ENCODE measurements around the gene EMX1. TPM values are rescaled to one million over a fixed set of nuclear protein-coding genes. Genes with fewer than 3 reads are reported as not detected.
"Not testable (repeated sequence)": the region's sequence is repeated elsewhere in the genome, so short reads cannot be mapped to it uniquely, and the experiment has no call there.

EMX1 gene
- total RNA-seq, 1 experiment from 2014 or later: 0.72 TPM

GRCh38 chr2:72901426-72901825, 15.9 kb upstream of the EMX1 start:
- Histone ChIP-seq H3T11ph (ENCODE audit: low read length) (no peak overlapping the region), H2AK5ac (ENCODE audit: insufficient read length, low read length) (no peak overlapping the region), H3K79me2 (ENCODE audit: insufficient read depth, low read length) (no peaks in the 10 kb centered on the region), H4K91ac (ENCODE audit: insufficient read length, low read depth, low read length) (no peak overlapping the region), H2BK12ac (ENCODE audit: insufficient read length, low read depth, low read length) (no peak overlapping the region), H3K56ac (ENCODE audit: insufficient read length, low read depth, low read length) (no peak overlapping the region), H3K27ac (ENCODE audit: insufficient read length, low read depth, low read length) (no peak overlapping the region), H4K5ac (ENCODE audit: insufficient read length, low read depth, low read length) (no peak overlapping the region), H3K4me1 (ENCODE audit: insufficient read depth, low read length) (no peaks in the 10 kb centered on the region), H2BK120ac (ENCODE audit: low read depth, low read length, poor library complexity, severe bottlenecking) (no peak overlapping the region), H2BK15ac (ENCODE audit: low read depth, low read length) (no peak overlapping the region), H3K9me3 (ENCODE audit: control insufficient read depth, low read depth, low read length) (no peaks in the 10 kb centered on the region), H3K4me2 (ENCODE audit: insufficient read depth, insufficient read length, low read length) (no peak overlapping the region), H3K23me2 (ENCODE audit: insufficient read length, low read depth, low read length, poor library complexity, severe bottlenecking) (no peaks in the 10 kb centered on the region), H3K14ac (ENCODE audit: insufficient read depth, low read length) (no peak overlapping the region), H3K18ac (ENCODE audit: insufficient read length, low read depth, low read length) (no peak overlapping the region), H3K79me1 (ENCODE audit: insufficient read depth, low read depth, low read length, poor library complexity, severe bottlenecking) (no peaks in the 10 kb centered on the region), H3K27me3 (ENCODE audit: insufficient read depth, low read length) (no peaks in the 10 kb centered on the region; the same call in 1 of the 2 replicates), H3K23ac (ENCODE audit: insufficient read length, low read depth, low read length) (no peak overlapping the region), H2BK20ac (ENCODE audit: low read depth, low read length, poor library complexity, severe bottlenecking) (no peak overlapping the region), H4K20me1 (ENCODE audit: control insufficient read depth, insufficient read depth, insufficient read length) (no peaks in the 10 kb centered on the region), H2BK5ac (ENCODE audit: insufficient read length, low read length) (no peak overlapping the region), H2AFZ (ENCODE audit: low read length) (no peak overlapping the region), H3K9ac (ENCODE audit: extremely low read depth, insufficient read length, low read length) (no peak overlapping the region), H3K4ac (ENCODE audit: low read depth, low read length) (no peak overlapping the region), H4K8ac (replicated peaks; ENCODE audit: insufficient read length, low read depth, low read length) (no peak overlapping the region)
- peaks cover 4 to 5% of the 10 kb centered on the region in 2 experiments for H3K9me3 Mint-ChIP-seq
- peaks cover 97% of the 10 kb centered on the region for H3K27me3 Mint-ChIP-seq (ENCODE audit: low read depth)
- H3K36me3 Mint-ChIP-seq (ENCODE audit: insufficient read depth in 1 of 3, low read depth in 3 of 3): peaks cover 0 to 5% (median 0%) of the 10 kb centered on the region in 3 experiments; a peak in 1 of 7 replicates
- H3K4me1 Mint-ChIP-seq: peaks cover 0 to 4% of the 10 kb centered on the region in 2 experiments; a peak in 2 of 4 replicates
- no CpG with 5 or more reads among the region's 3 CpGs for WGBS (ENCODE audit: extremely low coverage, insufficient read length, low lambda C conversion rate)
- no peak overlapping the region for H3K4me3 Mint-ChIP-seq
- H3K27ac Mint-ChIP-seq: no peak overlapping the region
- DNase-seq: no peak
- no peak for TF ChIP-seq CTCF (conservative IDR thresholded peaks at IDR 0.05)

- H3K4me1 ChIP-seq (ENCODE audit: insufficient read depth, low read length); H3K14ac ChIP-seq (ENCODE audit: insufficient read depth, low read length); H3K79me2 ChIP-seq (ENCODE audit: insufficient read depth, low read length); H4K20me1 ChIP-seq (ENCODE audit: control insufficient read depth, insufficient read depth, insufficient read length); H3T11ph ChIP-seq (ENCODE audit: low read length); H3K9ac ChIP-seq (ENCODE audit: extremely low read depth, insufficient read length, low read length); H2BK12ac ChIP-seq (ENCODE audit: insufficient read length, low read depth, low read length); H2AK5ac ChIP-seq (ENCODE audit: insufficient read length, low read length); H3K4me1 Mint-ChIP-seq; H3K56ac ChIP-seq (ENCODE audit: insufficient read length, low read depth, low read length); H3K79me1 ChIP-seq (ENCODE audit: insufficient read depth, low read depth, low read length, poor library complexity, severe bottlenecking); H3K4me2 ChIP-seq (ENCODE audit: insufficient read depth, insufficient read length, low read length); H2BK20ac ChIP-seq (ENCODE audit: low read depth, low read length, poor library complexity, severe bottlenecking); H3K36me3 Mint-ChIP-seq (ENCODE audit: insufficient read depth in 1 of 3, low read depth in 3 of 3); H3K23me2 ChIP-seq (ENCODE audit: insufficient read length, low read depth, low read length, poor library complexity, severe bottlenecking); H3K4me3 Mint-ChIP-seq; H3K9me3 Mint-ChIP-seq; DNase-seq; H2AFZ ChIP-seq (ENCODE audit: low read length); H3K23ac ChIP-seq (ENCODE audit: insufficient read length, low read depth, low read length); H3K27ac Mint-ChIP-seq; H4K5ac ChIP-seq (ENCODE audit: insufficient read length, low read depth, low read length); H2BK15ac ChIP-seq (ENCODE audit: low read depth, low read length); H3K4ac ChIP-seq (ENCODE audit: low read depth, low read length); H2BK5ac ChIP-seq (ENCODE audit: insufficient read length, low read length); H4K91ac ChIP-seq (ENCODE audit: insufficient read length, low read depth, low read length); H3K27ac ChIP-seq (ENCODE audit: insufficient read length, low read depth, low read length); H3K9me3 ChIP-seq (ENCODE audit: control insufficient read depth, low read depth, low read length); H4K8ac ChIP-seq (replicated peaks; ENCODE audit: insufficient read length, low read depth, low read length); H2BK120ac ChIP-seq (ENCODE audit: low read depth, low read length, poor library complexity, severe bottlenecking); H3K18ac ChIP-seq (ENCODE audit: insufficient read length, low read depth, low read length): not testable (repeated sequence)
- H3K27me3 Mint-ChIP-seq (ENCODE audit: low read depth): peaks cover 98% of the 10 kb centered on the region
- H3K27me3 ChIP-seq (ENCODE audit: insufficient read depth, low read length): peaks cover 13% of the 10 kb centered on the region
- WGBS (ENCODE audit: extremely low coverage, insufficient read length, low lambda C conversion rate): no CpG with 5 or more reads among the region's 13 CpGs
These were observed 9.9 kb upstream of the EMX1 start for GRCh38 chr2:72907369-72907768.
